IMR-90 (cell line): ENCODE measurements around the gene NUTM1. TPM values are rescaled to one million over a fixed set of nuclear protein-coding genes. Genes with fewer than 3 reads are reported as not detected.

ENCODE experiments used
- ATAC-seq: fragments of 200-7000 bp; cut with Tn5 transposase; 2 replicates; pipeline ENCODE4 v1.9.1; 2020; ENCODE audit warnings: low read depth, mild to moderate bottlenecking, moderate library complexity
- BruUV-seq: library from RNA; stranded (reverse); fragments of 400-500 nt; replicated peaks from 2 replicates; lab custom pipeline; 2021; lab: Mats Ljungman, UMichigan
- CTCF ChIA-PET: fragments of 300-600 bp; formaldehyde crosslinking; extraction: SDS; loops from one replicate; lab custom pipeline; 2021; ENCODE audit warnings: antibody characterized with exemption; lab: Yijun Ruan, JAX
- POLR2A ChIA-PET: fragments of 300-600 bp; sonication (Branson Sonifier 250); formaldehyde crosslinking; loops from one replicate; lab custom pipeline; 2022; ENCODE audit warnings: antibody characterized with exemption; ENCODE audit not compliant: unreplicated experiment; lab: Charles Lee
- DNase-seq: peaks from one replicate; pipeline ENCODE4 v3.0.0; 2013
- H2AFZ ChIP-seq: replicated peaks from 2 replicates; pipeline ENCODE3; 2013; ENCODE audit warnings: low read length, mild to moderate bottlenecking; ENCODE audit not compliant: poor library complexity
- H2AK5ac ChIP-seq: 2 replicates; pipeline ENCODE4 v1.6.1; 2013; ENCODE audit warnings: low read depth, low read length, inconsistent platforms
- H2AK9ac ChIP-seq: replicated peaks from 2 replicates; pipeline ENCODE3; 2013; ENCODE audit warnings: mild to moderate bottlenecking, low read depth, low read length, moderate library complexity; ENCODE audit not compliant: poor library complexity
- H2BK120ac ChIP-seq: 2 replicates; pipeline ENCODE4 v1.6.1; 2013; ENCODE audit warnings: low read depth, low read length, inconsistent platforms
- H2BK15ac ChIP-seq: 3 replicates; pipeline ENCODE4 v1.6.1; 2013; ENCODE audit warnings: low read depth, low read length, inconsistent platforms
- H2BK20ac ChIP-seq: 2 replicates; pipeline ENCODE4 v1.6.1; 2013; ENCODE audit warnings: low read depth, mild to moderate bottlenecking, inconsistent platforms, low read length, moderate library complexity
- H2BK5ac ChIP-seq: 2 replicates; pipeline ENCODE4 v1.6.1; 2013; ENCODE audit warnings: mild to moderate bottlenecking, low read depth, low read length, inconsistent platforms; ENCODE audit not compliant: poor library complexity, severe bottlenecking
- H3K14ac ChIP-seq: replicated peaks from 2 replicates; pipeline ENCODE4 v1.6.1; 2013; ENCODE audit warnings: low read depth, low read length, inconsistent platforms
- H3K18ac ChIP-seq: 2 replicates; pipeline ENCODE4 v1.6.1; 2013; ENCODE audit warnings: low read depth, low read length, control low read depth
- H3K23ac ChIP-seq: 2 replicates; pipeline ENCODE4 v1.6.1; 2013; ENCODE audit warnings: low read depth, low read length, inconsistent platforms
- H3K27ac ChIP-seq: 2 replicates; pipeline ENCODE4 v1.5.1; 2013; ENCODE audit warnings: mild to moderate bottlenecking, control low read depth, low read length; ENCODE audit not compliant: insufficient read depth
- H3K27me3 ChIP-seq: 2 replicates; pipeline ENCODE4 v1.6.1; 2013; ENCODE audit warnings: low read length; ENCODE audit not compliant: control insufficient read depth, insufficient read depth
- H3K36me3 ChIP-seq: 2 replicates; pipeline ENCODE4 v1.6.1; 2013; ENCODE audit warnings: low read length, mixed read lengths; ENCODE audit not compliant: control insufficient read depth, insufficient read depth
- H3K4ac ChIP-seq: 2 replicates; pipeline ENCODE4 v1.6.1; 2013; ENCODE audit warnings: low read depth, low read length, inconsistent platforms
- H3K4me1 ChIP-seq: 2 replicates; pipeline ENCODE4 v1.6.1; 2013; ENCODE audit warnings: low read length, mixed read lengths; ENCODE audit not compliant: control insufficient read depth, insufficient read depth
- H3K4me2 ChIP-seq: 2 replicates; pipeline ENCODE4 v1.6.1; 2013; ENCODE audit warnings: low read depth, mild to moderate bottlenecking, control low read depth, low read length, moderate library complexity
- H3K4me3 ChIP-seq: 2 replicates; pipeline ENCODE4 v1.5.1; 2013; ENCODE audit warnings: low read depth, mild to moderate bottlenecking, control low read depth, low read length, moderate library complexity; ENCODE audit not compliant: insufficient read depth
- H3K56ac ChIP-seq: 2 replicates; pipeline ENCODE4 v1.6.1; 2013; ENCODE audit warnings: low read length, inconsistent platforms; ENCODE audit not compliant: insufficient read depth; ENCODE audit errors: extremely low read depth
- H3K79me1 ChIP-seq, 2 experiments: 2 replicates each; pipeline ENCODE4 v1.6.1; 2013; ENCODE audit warnings: low read length in 2 of 2, inconsistent platforms in 1 of 2, low read depth in 1 of 2
- H3K9ac ChIP-seq: 2 replicates; pipeline ENCODE4 v1.6.1; 2013; ENCODE audit warnings: low read depth, low read length, control low read depth
- H3K9me1 ChIP-seq: 2 replicates; pipeline ENCODE4 v1.6.1; 2013; ENCODE audit warnings: low read length, inconsistent platforms; ENCODE audit not compliant: insufficient read depth
- H3K9me3 ChIP-seq: 2 replicates; pipeline ENCODE4 v1.6.1; 2013; ENCODE audit warnings: low read length; ENCODE audit not compliant: control insufficient read depth, insufficient read depth
- H4K20me1 ChIP-seq: 2 replicates; pipeline ENCODE4 v1.6.1; 2013; ENCODE audit warnings: low read length, inconsistent platforms; ENCODE audit not compliant: insufficient read depth
- H4K5ac ChIP-seq: 2 replicates; pipeline ENCODE4 v1.6.1; 2013; ENCODE audit warnings: mild to moderate bottlenecking, low read depth, low read length, control low read depth
- H4K8ac ChIP-seq, 2 experiments: 2 replicates each; pipeline ENCODE4 v1.6.1; 2013; ENCODE audit warnings: low read depth in 2 of 2, low read length in 2 of 2, control low read depth in 1 of 2, inconsistent platforms in 1 of 2
- H4K91ac ChIP-seq: 2 replicates; pipeline ENCODE4 v1.6.1; 2013; ENCODE audit warnings: low read depth, low read length, inconsistent platforms; ENCODE audit not compliant: insufficient read depth
- BHLHE40 ChIP-seq: fragments of 150-350 bp; IDR thresholded peaks from 2 replicates; pipeline ENCODE4 v1.6.1; 2016; ENCODE audit warnings: mild to moderate bottlenecking, low read depth, low read length
- CEBPB ChIP-seq: IDR thresholded peaks from 2 replicates; pipeline ENCODE4 v1.6.1; 2012; ENCODE audit warnings: low read depth, low read length, improper control_type of control experiment
- CHD1 ChIP-seq: IDR thresholded peaks from 2 replicates; pipeline ENCODE4 v1.6.1; 2012; ENCODE audit warnings: low read depth, low read length, improper control_type of control experiment
- FOS ChIP-seq: fragments of 150-350 bp; IDR thresholded peaks from 2 replicates; pipeline ENCODE4 v1.6.1; 2016; ENCODE audit warnings: low read depth, low read length
- MAFK ChIP-seq: IDR thresholded peaks from 2 replicates; pipeline ENCODE4 v1.6.1; 2012; ENCODE audit warnings: low read depth, low read length, improper control_type of control experiment
- MAZ ChIP-seq: IDR thresholded peaks from 2 replicates; pipeline ENCODE4 v1.6.1; 2012; ENCODE audit warnings: low read depth, mild to moderate bottlenecking, low read length, improper control_type of control experiment, moderate library complexity, borderline replicate concordance
- MXI1 ChIP-seq: IDR thresholded peaks from 2 replicates; pipeline ENCODE4 v1.6.1; 2012; ENCODE audit warnings: low read depth, mild to moderate bottlenecking, low read length, moderate library complexity, borderline replicate concordance
- NFE2L2 ChIP-seq: fragments of 150-350 bp; IDR thresholded peaks from 2 replicates; pipeline ENCODE4 v1.6.1; 2016; ENCODE audit warnings: low read depth, mild to moderate bottlenecking, low read length
- POLR2A ChIP-seq: IDR thresholded peaks from 2 replicates; pipeline ENCODE4 v1.6.1; 2012; ENCODE audit warnings: mild to moderate bottlenecking, low read depth, low read length
- RAD21 ChIP-seq: IDR thresholded peaks from 2 replicates; pipeline ENCODE4 v1.6.1; 2012; ENCODE audit warnings: low read length, improper control_type of control experiment
- RCOR1 ChIP-seq: IDR thresholded peaks from 2 replicates; pipeline ENCODE4 v1.6.1; 2012; ENCODE audit warnings: mild to moderate bottlenecking, low read length, improper control_type of control experiment; ENCODE audit not compliant: insufficient replicate concordance
- RFX5 ChIP-seq: IDR thresholded peaks from 2 replicates; pipeline ENCODE4 v1.8.0; 2012; ENCODE audit warnings: low read depth, mild to moderate bottlenecking, low read length, moderate library complexity
- SMC3 ChIP-seq: fragments of 150-350 bp; IDR thresholded peaks from 2 replicates; pipeline ENCODE4 v1.6.1; 2016; ENCODE audit warnings: low read depth, mild to moderate bottlenecking, antibody characterized with exemption, low read length, moderate library complexity
- WGBS, 2 experiments: methylation state at CpG; one replicate each; pipeline versions ENCODE4 v1.1.5 to v1.1.7; 2013; ENCODE audit warnings: missing lambda C conversion rate in 2 of 2; ENCODE audit not compliant: insufficient read length in 1 of 2; ENCODE audit errors: extremely low coverage in 2 of 2; 5-methylcytosine and 5-hydroxymethylcytosine counted together
- dilution Hi-C: fragments of 300-500 bp; cut with HindIII; formaldehyde crosslinking; loops from one replicate; pipeline ENCODE4 v1.14.3; 2018; ENCODE audit warnings: low sequenced_read_pairs; ENCODE audit not compliant: unreplicated experiment
- in situ Hi-C: fragments of 300-500 bp; cut with MboI; formaldehyde crosslinking; loops from 3 replicates; pipeline ENCODE4 v1.14.3; 2019; ENCODE audit warnings: low sequenced_read_pairs, inconsistent platforms, mixed read lengths
- intact Hi-C: fragments of 100-400 bp; cut with micrococcal nuclease; formaldehyde crosslinking; loops from 2 replicates; pipeline ENCODE4 v1.10.0; 2022
- polyA plus RNA-seq, 3 experiments: library from polyadenylated mRNA; depleted of rRNA; stranded (reverse); fragments of >200 nt; gene quantifications; 2 replicates each; pipeline ENCODE4 v1.2.3, GENCODE V29; 2012; ENCODE audit warnings: low replicate concordance in 1 of 3
- total RNA-seq: library from RNA; depleted of rRNA; stranded (reverse); fragments of >200 nt; gene quantifications from 2 replicates; pipeline ENCODE4 v1.2.3, GENCODE V29; 2012
- TF ChIP-seq, protein P1 (sequence below): fragments of 150-350 bp; IDR thresholded peaks from 2 replicates; pipeline ENCODE4 v1.6.1; 2016; ENCODE audit warnings: low read depth, mild to moderate bottlenecking, low read length, moderate library complexity, borderline replicate concordance
- TF ChIP-seq, protein P2 (sequence below): fragments of 150-350 bp; IDR thresholded peaks from 2 replicates; pipeline ENCODE4 v1.6.1; 2017; ENCODE audit warnings: mild to moderate bottlenecking, antibody characterized with exemption, low read length, low read depth
- TF ChIP-seq, protein P3 (sequence below): conservative IDR thresholded peaks from 2 replicates; pipeline ENCODE4 v1.5.1; 2012; ENCODE audit warnings: mild to moderate bottlenecking, low read depth, low read length, improper control_type of control experiment

NUTM1 gene
- total and polyA plus RNA-seq, 2 of the 4 experiments (the other 2 are of a cell fraction) = not detected

DNA sequence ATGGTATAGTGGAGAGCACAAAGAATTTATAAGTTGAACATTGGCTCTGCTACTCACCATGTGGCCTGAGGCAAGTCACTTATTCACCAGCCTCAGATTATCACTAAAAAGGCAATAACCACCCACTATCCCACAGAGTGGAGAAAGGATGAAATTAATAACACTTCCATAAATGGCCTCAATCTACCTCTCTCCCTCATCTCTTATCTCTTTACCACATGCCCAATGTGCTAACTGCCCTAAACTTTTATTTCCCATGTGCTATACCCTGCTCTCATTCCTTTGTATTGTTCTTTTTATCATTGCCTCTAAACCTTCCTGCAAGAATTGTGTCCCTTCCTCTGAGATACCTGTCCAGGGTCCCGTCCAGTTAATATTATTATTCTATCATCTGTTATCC is 31.6 kb upstream of the NUTM1 start:
- Histone ChIP-seq H3K27ac (no peak overlapping the region), H4K8ac (no peak overlapping the region), H4K20me1 (no peaks in the 10 kb centered on the region), H3K23ac (no peak overlapping the region), H3K56ac (no peak overlapping the region), H2BK120ac (no peak overlapping the region), H2AFZ (no peak overlapping the region), H3K4me1 (no peaks in the 10 kb centered on the region; the same call in 1 of the 2 replicates), H2BK15ac (no peak overlapping the region), H2AK5ac (no peak overlapping the region), H3K9me1 (no peaks in the 10 kb centered on the region; the same call in 1 of the 2 replicates), H3K9ac (no peak overlapping the region), H4K5ac (no peak overlapping the region), H2BK5ac (no peak overlapping the region), H4K91ac (no peak overlapping the region), H3K36me3 (no peaks in the 10 kb centered on the region), H3K27me3 (no peaks in the 10 kb centered on the region), H3K14ac (no peak overlapping the region), H3K4ac (no peak overlapping the region), H2AK9ac (no peak overlapping the region), H3K4me3 (no peak overlapping the region), H2BK20ac (no peak overlapping the region), H3K9me3 (no peaks in the 10 kb centered on the region), H3K4me2 (no peak overlapping the region), H3K79me1 (peaks cover under 1 to 3% of the 10 kb centered on the region in 2 experiments; a peak in 1 of 4 replicates), H3K18ac (no peak overlapping the region)
- TF ChIP-seq RCOR1 = no peak
- TF ChIP-seq RAD21 = no peak
- TF ChIP-seq, protein P1, sequence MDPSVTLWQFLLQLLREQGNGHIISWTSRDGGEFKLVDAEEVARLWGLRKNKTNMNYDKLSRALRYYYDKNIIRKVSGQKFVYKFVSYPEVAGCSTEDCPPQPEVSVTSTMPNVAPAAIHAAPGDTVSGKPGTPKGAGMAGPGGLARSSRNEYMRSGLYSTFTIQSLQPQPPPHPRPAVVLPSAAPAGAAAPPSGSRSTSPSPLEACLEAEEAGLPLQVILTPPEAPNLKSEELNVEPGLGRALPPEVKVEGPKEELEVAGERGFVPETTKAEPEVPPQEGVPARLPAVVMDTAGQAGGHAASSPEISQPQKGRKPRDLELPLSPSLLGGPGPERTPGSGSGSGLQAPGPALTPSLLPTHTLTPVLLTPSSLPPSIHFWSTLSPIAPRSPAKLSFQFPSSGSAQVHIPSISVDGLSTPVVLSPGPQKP = no peak
- TF ChIP-seq FOS = no peak
- TF ChIP-seq NFE2L2 = no peak
- no peak for TF ChIP-seq POLR2A
- no peak for TF ChIP-seq MXI1
- no peak for TF ChIP-seq MAFK
- TF ChIP-seq CHD1 = no peak
- TF ChIP-seq CEBPB = no peak
- TF ChIP-seq MAZ = no peak
- TF ChIP-seq BHLHE40 = no peak
- TF ChIP-seq SMC3 = no peak
- TF ChIP-seq, protein P2, sequence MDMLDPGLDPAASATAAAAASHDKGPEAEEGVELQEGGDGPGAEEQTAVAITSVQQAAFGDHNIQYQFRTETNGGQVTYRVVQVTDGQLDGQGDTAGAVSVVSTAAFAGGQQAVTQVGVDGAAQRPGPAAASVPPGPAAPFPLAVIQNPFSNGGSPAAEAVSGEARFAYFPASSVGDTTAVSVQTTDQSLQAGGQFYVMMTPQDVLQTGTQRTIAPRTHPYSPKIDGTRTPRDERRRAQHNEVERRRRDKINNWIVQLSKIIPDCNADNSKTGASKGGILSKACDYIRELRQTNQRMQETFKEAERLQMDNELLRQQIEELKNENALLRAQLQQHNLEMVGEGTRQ = no peak
- no peak for TF ChIP-seq RFX5
- TF ChIP-seq, protein P3, sequence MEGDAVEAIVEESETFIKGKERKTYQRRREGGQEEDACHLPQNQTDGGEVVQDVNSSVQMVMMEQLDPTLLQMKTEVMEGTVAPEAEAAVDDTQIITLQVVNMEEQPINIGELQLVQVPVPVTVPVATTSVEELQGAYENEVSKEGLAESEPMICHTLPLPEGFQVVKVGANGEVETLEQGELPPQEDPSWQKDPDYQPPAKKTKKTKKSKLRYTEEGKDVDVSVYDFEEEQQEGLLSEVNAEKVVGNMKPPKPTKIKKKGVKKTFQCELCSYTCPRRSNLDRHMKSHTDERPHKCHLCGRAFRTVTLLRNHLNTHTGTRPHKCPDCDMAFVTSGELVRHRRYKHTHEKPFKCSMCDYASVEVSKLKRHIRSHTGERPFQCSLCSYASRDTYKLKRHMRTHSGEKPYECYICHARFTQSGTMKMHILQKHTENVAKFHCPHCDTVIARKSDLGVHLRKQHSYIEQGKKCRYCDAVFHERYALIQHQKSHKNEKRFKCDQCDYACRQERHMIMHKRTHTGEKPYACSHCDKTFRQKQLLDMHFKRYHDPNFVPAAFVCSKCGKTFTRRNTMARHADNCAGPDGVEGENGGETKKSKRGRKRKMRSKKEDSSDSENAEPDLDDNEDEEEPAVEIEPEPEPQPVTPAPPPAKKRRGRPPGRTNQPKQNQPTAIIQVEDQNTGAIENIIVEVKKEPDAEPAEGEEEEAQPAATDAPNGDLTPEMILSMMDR = no peak
- intact Hi-C loops = no loop called here
- dilution Hi-C loops = no loop called here
- CTCF ChIA-PET = no interaction called here
- no CpG with 5 or more reads among the region's 1 CpG for WGBS, 2 experiments
- DNase-seq (no peak), ATAC-seq (no peak)
- in situ Hi-C loops = no loop called here
- POLR2A ChIA-PET = no interaction called here
- no TSS peak for BruUV-seq
